IMR-90 (cell line): ENCODE results near the gene FARS2. TPM values are rescaled to one million over a fixed set of nuclear protein-coding genes. Genes with fewer than 3 reads are reported as not detected.

Experiments
- ATAC-seq: fragments of 200-7000 bp; cut with Tn5 transposase; 2 replicates; pipeline ENCODE4 v1.9.1; 2020; ENCODE audit warnings: low read depth, mild to moderate bottlenecking, moderate library complexity
- BruUV-seq: library from RNA; stranded (reverse); fragments of 400-500 nt; replicated peaks from 2 replicates; lab custom pipeline; 2021; lab: Mats Ljungman, UMichigan
- CTCF ChIA-PET: fragments of 300-600 bp; formaldehyde crosslinking; extraction: SDS; loops from one replicate; lab custom pipeline; 2021; ENCODE audit warnings: antibody characterized with exemption; lab: Yijun Ruan, JAX
- POLR2A ChIA-PET: fragments of 300-600 bp; sonication (Branson Sonifier 250); formaldehyde crosslinking; loops from one replicate; lab custom pipeline; 2022; ENCODE audit warnings: antibody characterized with exemption; ENCODE audit not compliant: unreplicated experiment; lab: Charles Lee
- DNase-seq: peaks from one replicate; pipeline ENCODE4 v3.0.0; 2013
- H2AFZ ChIP-seq: replicated peaks from 2 replicates; pipeline ENCODE3; 2013; ENCODE audit warnings: low read length, mild to moderate bottlenecking; ENCODE audit not compliant: poor library complexity
- H2AK5ac ChIP-seq: 2 replicates; pipeline ENCODE4 v1.6.1; 2013; ENCODE audit warnings: low read depth, low read length, inconsistent platforms
- H2AK9ac ChIP-seq: replicated peaks from 2 replicates; pipeline ENCODE3; 2013; ENCODE audit warnings: mild to moderate bottlenecking, low read depth, low read length, moderate library complexity; ENCODE audit not compliant: poor library complexity
- H2BK120ac ChIP-seq: 2 replicates; pipeline ENCODE4 v1.6.1; 2013; ENCODE audit warnings: low read depth, low read length, inconsistent platforms
- H2BK15ac ChIP-seq: 3 replicates; pipeline ENCODE4 v1.6.1; 2013; ENCODE audit warnings: low read depth, low read length, inconsistent platforms
- H2BK20ac ChIP-seq: 2 replicates; pipeline ENCODE4 v1.6.1; 2013; ENCODE audit warnings: low read depth, mild to moderate bottlenecking, inconsistent platforms, low read length, moderate library complexity
- H2BK5ac ChIP-seq: 2 replicates; pipeline ENCODE4 v1.6.1; 2013; ENCODE audit warnings: mild to moderate bottlenecking, low read depth, low read length, inconsistent platforms; ENCODE audit not compliant: poor library complexity, severe bottlenecking
- H3K14ac ChIP-seq: replicated peaks from 2 replicates; pipeline ENCODE4 v1.6.1; 2013; ENCODE audit warnings: low read depth, low read length, inconsistent platforms
- H3K18ac ChIP-seq: 2 replicates; pipeline ENCODE4 v1.6.1; 2013; ENCODE audit warnings: low read depth, low read length, control low read depth
- H3K23ac ChIP-seq: 2 replicates; pipeline ENCODE4 v1.6.1; 2013; ENCODE audit warnings: low read depth, low read length, inconsistent platforms
- H3K27ac ChIP-seq: 2 replicates; pipeline ENCODE4 v1.5.1; 2013; ENCODE audit warnings: mild to moderate bottlenecking, control low read depth, low read length; ENCODE audit not compliant: insufficient read depth
- H3K27me3 ChIP-seq: 2 replicates; pipeline ENCODE4 v1.6.1; 2013; ENCODE audit warnings: low read length; ENCODE audit not compliant: control insufficient read depth, insufficient read depth
- H3K36me3 ChIP-seq: 2 replicates; pipeline ENCODE4 v1.6.1; 2013; ENCODE audit warnings: low read length, mixed read lengths; ENCODE audit not compliant: control insufficient read depth, insufficient read depth
- H3K4ac ChIP-seq: 2 replicates; pipeline ENCODE4 v1.6.1; 2013; ENCODE audit warnings: low read depth, low read length, inconsistent platforms
- H3K4me1 ChIP-seq: 2 replicates; pipeline ENCODE4 v1.6.1; 2013; ENCODE audit warnings: low read length, mixed read lengths; ENCODE audit not compliant: control insufficient read depth, insufficient read depth
- H3K4me2 ChIP-seq: 2 replicates; pipeline ENCODE4 v1.6.1; 2013; ENCODE audit warnings: low read depth, mild to moderate bottlenecking, control low read depth, low read length, moderate library complexity
- H3K4me3 ChIP-seq: 2 replicates; pipeline ENCODE4 v1.5.1; 2013; ENCODE audit warnings: low read depth, mild to moderate bottlenecking, control low read depth, low read length, moderate library complexity; ENCODE audit not compliant: insufficient read depth
- H3K56ac ChIP-seq: 2 replicates; pipeline ENCODE4 v1.6.1; 2013; ENCODE audit warnings: low read length, inconsistent platforms; ENCODE audit not compliant: insufficient read depth; ENCODE audit errors: extremely low read depth
- H3K79me1 ChIP-seq, 2 experiments: 2 replicates each; pipeline ENCODE4 v1.6.1; 2013; ENCODE audit warnings: low read length in 2 of 2, inconsistent platforms in 1 of 2, low read depth in 1 of 2
- H3K9ac ChIP-seq: 2 replicates; pipeline ENCODE4 v1.6.1; 2013; ENCODE audit warnings: low read depth, low read length, control low read depth
- H3K9me1 ChIP-seq: 2 replicates; pipeline ENCODE4 v1.6.1; 2013; ENCODE audit warnings: low read length, inconsistent platforms; ENCODE audit not compliant: insufficient read depth
- H3K9me3 ChIP-seq: 2 replicates; pipeline ENCODE4 v1.6.1; 2013; ENCODE audit warnings: low read length; ENCODE audit not compliant: control insufficient read depth, insufficient read depth
- H4K20me1 ChIP-seq: 2 replicates; pipeline ENCODE4 v1.6.1; 2013; ENCODE audit warnings: low read length, inconsistent platforms; ENCODE audit not compliant: insufficient read depth
- H4K5ac ChIP-seq: 2 replicates; pipeline ENCODE4 v1.6.1; 2013; ENCODE audit warnings: mild to moderate bottlenecking, low read depth, low read length, control low read depth
- H4K8ac ChIP-seq, 2 experiments: 2 replicates each; pipeline ENCODE4 v1.6.1; 2013; ENCODE audit warnings: low read depth in 2 of 2, low read length in 2 of 2, control low read depth in 1 of 2, inconsistent platforms in 1 of 2
- H4K91ac ChIP-seq: 2 replicates; pipeline ENCODE4 v1.6.1; 2013; ENCODE audit warnings: low read depth, low read length, inconsistent platforms; ENCODE audit not compliant: insufficient read depth
- RAD21 ChIP-seq: IDR thresholded peaks from 2 replicates; pipeline ENCODE4 v1.6.1; 2012; ENCODE audit warnings: low read length, improper control_type of control experiment
- WGBS, 2 experiments: methylation state at CpG; one replicate each; pipeline versions ENCODE4 v1.1.5 to v1.1.7; 2013; ENCODE audit warnings: missing lambda C conversion rate in 2 of 2; ENCODE audit not compliant: insufficient read length in 1 of 2; ENCODE audit errors: extremely low coverage in 2 of 2; 5-methylcytosine and 5-hydroxymethylcytosine counted together
- dilution Hi-C: fragments of 300-500 bp; cut with HindIII; formaldehyde crosslinking; loops from one replicate; pipeline ENCODE4 v1.14.3; 2018; ENCODE audit warnings: low sequenced_read_pairs; ENCODE audit not compliant: unreplicated experiment
- in situ Hi-C: fragments of 300-500 bp; cut with MboI; formaldehyde crosslinking; loops from 3 replicates; pipeline ENCODE4 v1.14.3; 2019; ENCODE audit warnings: low sequenced_read_pairs, inconsistent platforms, mixed read lengths
- intact Hi-C: fragments of 100-400 bp; cut with micrococcal nuclease; formaldehyde crosslinking; loops from 2 replicates; pipeline ENCODE4 v1.10.0; 2022
- polyA plus RNA-seq, 3 experiments: library from polyadenylated mRNA; depleted of rRNA; stranded (reverse); fragments of >200 nt; gene quantifications; 2 replicates each; pipeline ENCODE4 v1.2.3, GENCODE V29; 2012; ENCODE audit warnings: low replicate concordance in 1 of 3
- total RNA-seq: library from RNA; depleted of rRNA; stranded (reverse); fragments of >200 nt; gene quantifications from 2 replicates; pipeline ENCODE4 v1.2.3, GENCODE V29; 2012

Gene FARS2
- total and polyA plus RNA-seq, 2 of the 4 experiments (the other 2 are of a cell fraction) = 12.1 to 28.9 TPM

GRCh38 chr6:5529015-5529414, 267.7 kb downstream of the FARS2 start:
- no peak overlapping the region for H3K4me2 ChIP-seq
- ChIA-PET POLR2A (no interaction called here), CTCF (no interaction called here)
- ATAC-seq = no peak
- intact Hi-C loops = no loop called here
- no peak overlapping the region for H2BK15ac ChIP-seq
- in situ Hi-C loops = no loop called here
- no peaks in the 10 kb centered on the region for H3K79me1 ChIP-seq
- peak; percentile 36 for DNase-seq
- TF ChIP-seq RAD21 = no peak
- H4K20me1 ChIP-seq = no peaks in the 10 kb centered on the region
- no peak overlapping the region for H3K4me3 ChIP-seq
- H2AFZ ChIP-seq = no peak overlapping the region
- WGBS, 2 experiments = no CpG with 5 or more reads among the region's 6 CpGs
- no peak overlapping the region for H3K9ac ChIP-seq
- H4K5ac ChIP-seq = no peak overlapping the region
- H3K18ac ChIP-seq = no peak overlapping the region
- no peak overlapping the region for H3K23ac ChIP-seq
- no TSS peak for BruUV-seq
- no peak overlapping the region for H2AK9ac ChIP-seq
- no peak overlapping the region for H2BK5ac ChIP-seq
- H3K4me1 ChIP-seq = no peaks in the 10 kb centered on the region
- no peak overlapping the region for H3K56ac ChIP-seq
- H2AK5ac ChIP-seq = no peak overlapping the region
- no peak overlapping the region for H4K8ac ChIP-seq
- no peak overlapping the region for H4K91ac ChIP-seq
- H3K4ac ChIP-seq = no peak overlapping the region
- peaks cover 2% of the 10 kb centered on the region; the same call in 1 of the 2 replicates for H3K9me1 ChIP-seq
- no peaks in the 10 kb centered on the region for H3K27me3 ChIP-seq
- H3K9me3 ChIP-seq = no peaks in the 10 kb centered on the region
- H2BK120ac ChIP-seq = no peak overlapping the region
- dilution Hi-C loops = no loop called here
- H3K14ac ChIP-seq = no peak overlapping the region
- H3K27ac ChIP-seq = no peak overlapping the region
- no peak overlapping the region for H2BK20ac ChIP-seq
- no peaks in the 10 kb centered on the region for H3K36me3 ChIP-seq
